IPS DF 19.7 (cell line): ENCODE results near the gene PRR3.

Experiments
- DNase-seq: peaks from one replicate; pipeline ENCODE4 v3.0.0-alpha.2; 2013; ENCODE audit warnings: low read depth, low spot score

PRR3 gene

DNA sequence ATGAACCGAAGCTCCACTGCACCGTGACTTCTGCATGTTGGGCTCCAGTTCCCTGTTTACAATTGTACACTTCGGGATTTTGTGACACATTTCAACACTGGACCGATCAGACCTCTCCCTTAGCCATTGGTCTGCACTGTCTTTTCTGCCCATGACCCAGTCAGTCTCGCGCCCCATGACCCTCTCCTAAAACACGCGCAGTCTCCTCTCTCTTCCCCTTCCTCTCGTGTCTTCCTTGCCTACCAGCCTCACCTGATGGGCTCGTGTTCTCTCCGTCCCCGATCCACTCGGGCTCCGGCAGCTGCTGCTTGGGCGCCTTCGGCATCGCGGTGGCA lies 13.6 kb downstream of the PRR3 start:
- no peak for DNase-seq

DNA sequence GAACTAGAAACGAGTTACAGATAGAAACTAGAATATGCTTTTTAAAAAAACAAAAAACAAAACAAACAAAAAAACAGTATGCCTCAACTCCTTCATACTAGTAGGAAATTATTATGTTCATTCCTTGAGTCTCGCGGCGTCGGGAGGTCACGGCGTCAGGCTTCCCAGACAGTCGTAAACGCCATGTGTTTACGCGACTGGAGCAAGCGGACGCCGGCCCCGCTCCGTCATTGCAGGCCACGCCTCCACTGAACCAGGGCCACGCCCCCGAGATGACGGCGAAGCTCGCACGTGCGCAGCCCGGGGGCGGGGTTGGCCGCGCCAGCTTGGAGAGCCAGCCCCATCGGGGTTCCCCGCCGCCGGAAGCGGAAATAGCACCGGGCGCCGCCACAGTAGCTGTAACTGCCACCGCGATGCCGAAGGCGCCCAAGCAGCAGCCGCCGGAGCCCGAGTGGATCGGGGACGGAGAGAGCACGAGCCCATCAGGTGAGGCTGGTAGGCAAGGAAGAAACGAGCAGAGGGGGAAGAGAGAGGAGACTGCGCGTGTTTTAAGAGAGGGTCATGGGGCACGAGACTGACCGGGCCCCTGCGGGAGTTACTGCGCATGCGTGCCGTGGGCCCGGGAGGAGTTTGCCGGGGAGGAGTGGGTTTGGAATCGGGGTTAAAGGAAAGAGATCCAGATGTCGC lies 14.1 kb downstream of the PRR3 start, which contains the start of gene ABCF1:
ABCF1 (plus strand) TSS at position 368 of the 687 bp plus-strand sequence; CDS start at position 414, 46 bp downstream.
- peak; percentile 71 for DNase-seq

DNA sequence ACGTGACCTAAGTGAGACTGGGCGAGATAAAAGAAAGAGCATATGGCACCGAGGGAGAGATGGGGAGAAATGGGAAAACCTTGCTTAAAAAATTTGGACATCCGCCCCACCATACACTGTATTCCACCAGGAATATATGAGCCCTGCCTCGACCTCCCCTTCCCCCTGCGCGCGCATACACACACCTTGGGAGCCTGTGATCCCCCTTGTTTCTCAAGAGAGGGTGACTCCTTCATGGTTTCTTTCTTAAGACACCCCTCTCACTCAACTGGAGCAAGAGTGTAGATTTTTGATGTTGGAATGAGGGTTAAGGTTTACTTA lies 14.6 kb downstream of the PRR3 start:
- DNase-seq, result no peak

DNA sequence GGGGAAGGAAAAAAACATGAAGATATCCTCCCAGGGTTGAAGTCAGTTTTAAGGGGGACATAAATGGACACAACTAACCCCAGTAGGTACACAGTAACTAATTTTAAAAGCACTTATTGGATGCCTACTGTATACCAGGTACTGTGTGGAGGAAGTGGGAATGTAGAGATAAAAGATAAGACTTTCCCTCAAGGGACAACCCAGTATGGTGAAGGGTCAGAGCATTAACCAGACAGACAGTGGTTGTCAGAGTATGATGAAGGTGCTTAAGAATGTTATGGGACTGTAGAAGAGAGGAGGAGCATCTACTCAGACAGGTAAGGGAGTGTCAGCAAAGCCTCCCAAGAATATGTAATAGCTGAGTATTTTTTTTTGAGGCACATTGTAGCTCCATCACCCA lies 15.1 kb downstream of the PRR3 start:
- DNase-seq, result no peak

DNA sequence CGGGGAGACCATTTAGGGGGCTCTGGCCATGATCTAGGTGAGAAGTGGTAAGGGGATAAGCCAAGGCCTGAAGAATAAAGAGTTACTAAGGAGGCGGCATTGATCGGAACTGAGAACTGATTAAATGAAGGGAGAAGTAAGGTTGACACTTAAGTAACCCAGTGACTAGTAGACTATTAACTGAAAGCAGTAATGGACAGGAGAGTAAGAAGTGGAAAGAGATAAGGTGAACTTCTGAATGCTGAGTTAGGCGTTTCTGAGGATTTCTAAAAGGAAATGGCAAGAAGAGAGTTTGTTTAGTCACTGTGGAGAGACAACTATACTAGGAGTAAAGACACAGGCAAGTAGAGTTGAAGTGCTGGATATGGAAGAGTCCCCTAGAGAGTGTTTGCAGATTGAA lies 16.0 kb downstream of the PRR3 start:
- DNase-seq, result no peak

DNA sequence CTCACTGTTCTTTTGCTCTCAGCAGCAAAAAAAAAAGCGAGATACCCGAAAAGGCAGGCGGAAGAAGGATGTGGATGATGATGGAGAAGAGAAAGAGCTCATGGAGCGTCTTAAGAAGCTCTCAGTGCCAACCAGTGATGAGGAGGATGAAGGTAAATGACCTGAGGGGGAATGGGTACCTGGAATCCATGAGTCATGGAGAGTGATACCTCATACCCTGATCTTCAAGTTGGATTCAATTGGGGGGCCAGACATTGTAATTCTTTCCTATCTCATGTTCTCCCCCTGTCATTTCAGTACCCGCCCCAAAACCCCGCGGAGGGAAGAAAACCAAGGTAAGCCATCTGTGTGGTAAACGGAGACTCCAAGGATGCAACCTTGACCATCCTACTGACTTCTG lies 21.0 kb downstream of the PRR3 start:
- no peak for DNase-seq

DNA sequence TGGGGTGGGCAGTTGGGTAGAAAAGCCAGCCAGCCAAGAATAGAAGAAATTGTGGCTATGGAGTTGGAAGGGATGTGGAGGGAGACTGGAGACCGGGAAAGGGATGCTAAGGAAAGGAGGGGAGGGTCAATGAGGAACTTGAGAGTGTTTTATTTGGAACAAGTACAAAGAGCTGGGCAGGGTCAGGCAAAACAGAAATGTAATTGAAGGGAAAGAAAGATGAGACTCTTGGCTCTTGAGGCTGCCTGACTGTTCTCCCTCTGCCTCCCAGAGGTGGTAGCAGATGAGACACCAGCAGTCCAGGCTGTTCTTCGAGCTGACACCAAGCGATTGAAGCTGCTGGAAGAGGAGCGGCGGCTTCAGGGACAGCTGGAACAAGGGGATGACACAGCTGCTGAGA lies 26.8 kb downstream of the PRR3 start:
- no peak for DNase-seq

DNA sequence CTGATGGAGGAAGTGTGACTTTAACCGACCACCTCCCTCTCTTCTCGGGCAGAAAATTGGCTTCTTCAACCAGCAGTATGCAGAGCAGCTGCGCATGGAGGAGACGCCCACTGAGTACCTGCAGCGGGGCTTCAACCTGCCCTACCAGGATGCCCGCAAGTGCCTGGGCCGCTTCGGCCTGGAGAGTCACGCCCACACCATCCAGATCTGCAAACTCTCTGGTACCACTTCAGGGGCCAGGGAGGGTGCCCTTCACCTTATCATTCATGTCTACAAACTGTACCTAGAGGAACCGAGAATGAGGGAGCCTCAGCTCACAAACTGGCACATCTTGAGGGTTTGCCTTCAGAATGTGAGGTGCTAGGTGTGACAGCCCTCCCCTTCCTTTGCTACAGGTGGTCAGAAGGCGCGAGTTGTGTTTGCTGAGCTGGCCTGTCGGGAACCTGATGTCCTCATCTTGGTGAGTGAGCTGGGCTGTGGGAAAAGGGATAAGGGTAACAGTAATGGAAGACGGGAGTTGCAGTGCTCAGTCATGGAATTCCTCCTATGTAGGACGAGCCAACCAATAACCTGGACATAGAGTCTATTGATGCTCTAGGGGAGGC lies 32.8 kb downstream of the PRR3 start:
- DNase-seq, result no peak

DNA sequence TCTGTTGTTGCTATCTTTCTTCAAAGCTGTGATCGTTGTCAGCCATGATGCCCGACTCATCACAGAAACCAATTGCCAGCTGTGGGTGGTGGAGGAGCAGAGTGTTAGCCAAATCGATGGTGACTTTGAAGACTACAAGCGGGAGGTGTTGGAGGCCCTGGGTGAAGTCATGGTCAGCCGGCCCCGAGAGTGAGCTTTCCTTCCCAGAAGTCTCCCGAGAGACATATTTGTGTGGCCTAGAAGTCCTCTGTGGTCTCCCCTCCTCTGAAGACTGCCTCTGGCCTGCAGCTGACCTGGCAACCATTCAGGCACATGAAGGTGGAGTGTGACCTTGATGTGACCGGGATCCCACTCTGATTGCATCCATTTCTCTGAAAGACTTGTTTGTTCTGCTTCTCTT lies 33.4 kb downstream of the PRR3 start:
- DNase-seq, result no peak

DNA sequence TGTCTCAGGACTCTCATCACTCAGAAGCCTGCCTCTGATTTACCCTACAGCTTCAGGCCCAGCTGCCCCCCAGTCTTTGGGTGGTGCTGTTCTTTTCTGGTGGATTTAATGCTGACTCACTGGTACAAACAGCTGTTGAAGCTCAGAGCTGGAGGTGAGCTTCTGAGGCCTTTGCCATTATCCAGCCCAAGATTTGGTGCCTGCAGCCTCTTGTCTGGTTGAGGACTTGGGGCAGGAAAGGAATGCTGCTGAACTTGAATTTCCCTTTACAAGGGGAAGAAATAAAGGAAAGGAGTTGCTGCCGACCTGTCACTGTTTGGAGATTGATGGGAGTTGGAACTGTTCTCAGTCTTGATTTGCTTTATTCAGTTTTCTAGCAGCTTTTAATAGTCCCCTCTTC lies 33.9 kb downstream of the PRR3 start:
- no peak for DNase-seq

DNA sequence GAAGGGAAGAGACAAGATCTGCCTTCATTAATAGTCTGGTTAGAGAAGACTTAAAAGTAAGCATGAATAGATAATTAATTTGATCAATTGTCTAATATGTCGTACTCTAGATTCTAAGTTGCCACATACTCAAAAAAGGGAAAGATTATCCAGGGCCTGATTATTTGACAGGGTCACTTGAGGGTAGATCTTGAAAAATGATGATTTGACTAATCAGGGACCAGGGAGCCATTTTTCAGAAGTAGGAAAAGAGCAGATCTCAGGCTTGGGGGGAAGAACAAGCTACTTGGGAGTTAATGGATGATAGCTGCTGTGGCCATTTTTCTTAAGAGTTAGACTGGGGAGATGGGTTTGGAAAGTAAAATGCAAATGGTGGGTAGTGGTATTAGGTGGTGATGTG lies 35.2 kb downstream of the PRR3 start:
- DNase-seq, result no peak

DNA sequence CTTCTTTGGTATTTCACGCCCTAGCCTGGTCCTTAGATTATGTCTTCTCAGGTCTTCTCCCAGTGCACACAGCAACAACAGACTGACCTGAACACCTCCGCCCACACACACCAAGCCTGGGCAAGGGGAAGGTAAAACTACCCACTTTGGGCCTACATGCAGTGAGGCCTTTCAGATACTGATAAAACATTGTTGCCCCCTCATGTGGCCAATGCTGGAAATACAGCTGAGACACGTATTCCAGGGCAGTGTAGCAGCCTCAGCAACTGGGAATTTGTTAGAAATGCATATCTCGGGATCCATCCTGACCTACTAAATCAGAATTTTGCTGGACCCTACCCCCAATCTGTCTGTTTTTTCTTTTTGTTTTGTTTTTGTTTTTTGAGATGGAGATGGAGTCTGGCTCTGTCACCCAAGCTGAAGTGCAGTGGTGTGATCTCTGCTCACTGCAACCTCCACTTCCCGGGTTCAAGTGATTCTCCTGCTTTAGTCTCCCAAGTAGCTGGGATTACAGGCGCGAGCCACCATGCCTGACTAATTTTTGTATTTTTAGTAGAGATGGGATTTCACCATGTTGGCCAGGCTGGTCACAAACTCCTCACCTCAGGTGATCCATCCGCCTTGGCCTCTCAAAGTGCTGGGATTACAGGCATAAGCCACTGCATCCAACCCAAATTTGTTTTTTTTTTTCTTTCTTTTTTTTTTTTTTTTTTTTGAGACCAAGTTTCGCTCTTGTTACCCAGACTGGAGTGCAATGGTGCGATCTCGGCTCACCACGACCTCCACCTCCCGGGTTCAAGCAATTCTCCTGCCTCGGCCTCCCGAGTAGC lies 40.4 kb downstream of the PRR3 start:
- DNase-seq, result peak; percentile 50

DNA sequence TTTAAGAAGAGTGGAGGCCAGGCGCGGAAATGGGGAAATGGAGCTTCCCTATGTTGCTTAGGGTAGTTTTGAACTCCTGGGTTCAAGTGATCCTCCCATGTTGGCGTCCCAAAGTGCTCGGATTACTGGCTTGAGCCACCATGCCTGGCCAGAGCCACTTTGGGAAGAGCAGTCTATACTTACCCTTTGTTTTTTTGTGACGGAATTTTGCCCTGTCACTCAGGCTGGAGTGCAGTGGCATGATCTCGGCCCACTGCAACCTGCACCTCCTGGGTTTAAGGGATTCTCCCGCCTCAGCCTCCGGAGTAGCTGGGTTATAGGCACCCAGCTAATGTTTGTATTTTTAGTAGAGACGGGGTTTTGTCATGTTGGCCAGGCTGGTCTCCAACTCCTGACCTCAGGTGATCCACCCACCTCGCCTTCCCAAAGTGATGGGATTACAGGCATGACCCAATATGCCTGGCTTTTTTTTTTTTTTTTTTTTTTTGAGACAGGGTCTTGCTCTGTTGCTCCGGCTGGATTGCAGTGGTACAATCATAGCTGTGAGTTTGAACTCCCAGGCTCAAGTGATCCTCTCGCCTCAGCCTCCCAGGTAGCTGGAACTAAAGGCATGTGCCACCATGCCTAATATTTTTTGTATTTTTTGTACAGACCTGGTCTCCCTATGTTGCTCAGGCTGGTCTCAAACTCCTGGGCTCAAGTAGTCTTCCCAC lies 42.0 kb downstream of the PRR3 start:
- no peak for DNase-seq

DNA sequence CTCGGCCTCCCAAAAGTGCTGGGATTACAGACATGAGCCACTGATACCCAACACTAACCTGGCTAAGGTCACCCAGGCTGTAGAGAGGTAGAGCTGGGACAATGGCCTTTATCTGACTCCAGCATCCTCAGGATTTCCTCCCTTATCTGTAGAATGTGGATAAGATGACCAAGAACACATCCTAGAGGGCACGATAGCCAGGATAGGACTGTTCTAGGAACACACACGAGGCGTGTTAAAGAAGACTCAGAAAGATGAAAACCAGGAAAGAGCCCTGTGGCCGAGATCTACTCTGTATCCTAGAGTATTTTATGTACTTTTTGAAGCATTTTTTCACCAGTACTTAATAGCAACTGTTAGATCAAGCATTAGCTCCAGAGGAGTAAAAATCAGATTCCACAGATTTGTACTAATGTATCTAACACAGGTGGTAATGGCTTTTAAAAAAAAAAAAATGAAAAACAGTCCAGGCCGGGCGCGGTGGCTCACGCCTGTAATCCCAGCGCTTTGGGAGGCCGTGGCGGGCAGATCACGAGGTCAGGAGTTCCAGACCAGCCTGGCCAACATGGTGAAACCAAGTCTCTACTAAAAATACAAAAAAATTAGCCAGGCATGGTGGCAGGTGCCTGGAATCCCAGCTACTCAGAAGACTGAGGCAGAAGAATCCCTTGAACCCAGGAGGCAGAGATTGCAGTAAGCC lies 42.7 kb downstream of the PRR3 start:
- DNase-seq, result no peak

DNA sequence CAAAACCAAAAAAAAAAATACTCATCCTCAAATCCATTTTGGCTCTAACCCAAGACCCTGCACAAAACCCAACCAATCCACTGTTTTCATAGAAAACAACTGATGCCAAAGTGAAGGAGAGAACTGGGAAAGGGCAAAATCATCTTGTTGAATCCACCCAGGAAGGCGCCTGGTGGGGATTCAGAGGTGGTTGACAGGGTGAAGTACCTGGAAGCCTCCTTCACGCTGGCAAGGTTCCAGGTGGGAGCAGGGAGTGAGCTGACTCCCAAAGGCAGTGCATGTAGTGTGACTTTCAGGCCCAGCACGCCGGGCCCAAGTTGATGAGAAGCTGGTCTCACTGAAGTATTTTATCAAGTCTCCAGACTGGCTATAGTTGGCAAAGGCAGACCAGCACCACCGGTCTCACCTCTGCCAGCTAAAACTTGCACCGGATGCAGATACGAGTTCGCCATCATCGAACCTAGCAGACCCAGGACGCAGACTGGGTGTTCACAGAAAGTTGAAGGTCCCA lies 43.4 kb downstream of the PRR3 start:
- DNase-seq, result no peak

DNA sequence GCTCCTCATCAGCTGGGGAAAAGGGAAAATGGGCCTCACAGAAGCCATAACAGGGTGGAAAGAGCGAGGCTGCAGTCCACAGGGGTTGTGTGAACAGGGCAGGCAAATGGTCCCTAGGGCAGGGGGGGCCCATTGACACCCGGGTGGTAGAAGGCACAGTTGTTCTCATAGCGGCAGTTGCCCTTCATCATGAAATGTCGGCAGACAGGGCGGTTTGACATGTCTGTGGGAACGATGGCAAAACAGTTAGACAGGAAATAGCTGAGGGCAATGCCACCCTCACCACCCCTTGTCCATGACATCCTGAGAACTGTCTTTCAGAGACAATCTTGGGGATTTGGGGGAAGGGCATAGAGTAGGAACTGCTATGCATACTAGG lies 44.3 kb downstream of the PRR3 start:
- DNase-seq, result no peak

DNA sequence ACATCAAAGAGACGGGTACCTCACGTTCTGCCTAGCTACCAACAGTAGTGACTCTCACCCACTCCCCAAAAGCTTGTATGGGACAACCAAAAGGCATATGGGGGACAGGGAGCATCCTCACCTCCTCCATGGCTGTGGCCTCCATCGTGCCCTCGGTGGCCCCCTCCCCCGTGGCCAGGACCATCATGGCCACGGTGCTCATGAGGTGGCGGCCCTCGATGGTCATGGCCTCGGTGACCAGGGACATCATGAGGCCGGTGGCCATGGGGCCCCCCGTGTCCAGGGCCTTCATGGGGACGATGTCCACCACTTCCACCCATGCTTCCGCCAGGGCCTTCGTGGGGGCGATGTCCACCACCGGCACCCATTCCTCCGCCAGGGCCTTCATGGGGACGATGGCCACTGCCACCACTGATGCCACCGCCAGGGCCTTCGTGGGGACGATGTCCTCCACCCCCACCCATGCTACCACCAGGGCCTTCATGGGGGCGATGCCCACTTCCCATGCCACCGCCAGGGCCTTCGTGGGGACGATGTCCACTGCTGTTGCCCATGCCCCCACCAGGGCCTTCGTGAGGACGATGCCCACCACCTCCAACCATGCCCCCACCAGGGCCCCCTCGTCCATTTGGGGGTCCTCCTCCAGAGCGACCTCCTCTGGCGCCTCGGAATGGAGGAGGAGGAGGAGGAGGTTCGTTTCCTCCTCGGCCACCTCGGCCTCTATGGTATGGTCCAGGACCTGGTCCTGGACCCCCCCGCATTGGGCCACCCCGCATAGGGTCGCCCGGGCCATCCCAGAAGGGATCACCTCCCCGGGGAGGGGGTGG lies 44.9 kb downstream of the PRR3 start:
- no peak for DNase-seq

DNA sequence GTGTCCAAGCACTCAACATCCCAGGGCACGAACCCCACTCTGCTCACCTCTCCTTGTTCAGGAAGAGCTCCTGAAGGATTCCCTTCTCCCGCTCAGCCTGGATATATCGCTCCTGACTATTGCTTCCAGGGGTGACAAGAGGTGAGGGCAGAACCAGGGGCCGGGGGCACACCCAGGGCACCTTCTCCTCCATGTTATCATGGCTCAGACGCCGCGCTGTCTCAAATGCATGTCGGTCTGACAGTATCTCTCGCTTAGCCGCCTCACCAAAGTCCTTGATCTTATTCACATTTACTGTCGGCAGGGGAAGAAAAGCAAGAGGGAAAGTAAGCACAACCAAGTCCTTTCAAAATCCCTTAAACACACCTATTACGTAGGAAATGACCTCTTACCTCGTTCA lies 46.9 kb downstream of the PRR3 start:
- no peak for DNase-seq

DNA sequence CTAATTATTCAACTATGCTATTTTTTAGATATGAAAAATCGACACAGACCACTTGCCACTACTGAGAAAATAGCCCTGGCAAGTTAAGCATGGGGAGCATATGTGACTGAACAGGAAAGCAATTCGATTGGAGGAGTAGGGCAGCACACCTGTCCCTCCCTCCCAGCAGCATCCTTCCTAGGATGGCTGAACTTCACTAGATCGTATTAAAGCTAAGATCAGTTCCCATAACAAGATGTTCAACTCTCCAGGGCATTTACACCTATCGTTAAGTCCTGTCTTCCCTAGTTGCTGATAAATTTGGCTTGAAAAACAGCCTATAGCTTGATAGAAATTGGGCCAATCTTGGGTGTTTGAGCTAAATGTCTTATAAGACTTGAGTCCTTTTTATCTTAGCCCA lies 53.0 kb downstream of the PRR3 start:
- no peak for DNase-seq

DNA sequence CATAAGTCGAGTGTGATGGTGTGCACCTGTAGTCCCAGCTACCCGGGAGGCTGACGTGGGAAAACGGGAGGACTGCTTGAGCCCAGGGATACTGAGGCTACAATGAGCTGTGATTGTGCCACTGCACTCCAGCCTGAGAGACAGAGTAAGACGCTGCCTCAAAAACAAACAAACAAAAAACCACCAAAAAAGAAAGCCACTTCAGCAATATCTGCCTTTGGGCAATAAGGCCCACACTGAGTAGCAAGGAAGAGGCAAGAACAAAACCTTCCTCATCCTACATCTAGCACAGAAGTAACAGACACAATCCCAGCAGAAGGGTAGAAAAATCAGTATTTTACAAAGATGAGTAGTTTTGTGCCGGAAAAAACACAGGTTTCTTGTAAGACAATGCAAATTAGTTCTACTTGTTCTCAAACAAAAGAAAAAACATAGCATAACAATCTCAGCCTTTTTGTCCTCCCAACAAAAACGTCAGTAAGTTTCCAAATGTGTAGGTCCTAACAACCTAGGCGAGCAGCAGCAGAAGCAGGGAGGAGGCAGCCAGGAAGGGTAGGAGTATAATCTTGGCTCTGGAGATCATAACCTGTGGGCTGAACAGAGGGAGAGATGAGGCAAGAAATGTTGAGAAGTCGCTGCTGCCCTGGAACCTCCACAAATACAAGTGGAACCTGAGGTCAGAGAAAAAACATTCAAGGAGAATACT lies 54.2 kb downstream of the PRR3 start:
- no peak for DNase-seq
